Tibial nerve (tissue), 4 donors: ENCODE results near the gene GRXCR2.

Experiments used
- EP300 ChIP-seq, 2 donors: sonication (generic); formaldehyde crosslinking; IDR thresholded peaks; one replicate each; pipeline ENCODE4 v1.6.1; 2017; ENCODE audit warnings: antibody characterized with exemption in 2 of 2, mild to moderate bottlenecking in 1 of 2
- POLR2A ChIP-seq, 2 donors: fragments of 450-650 bp; IDR thresholded peaks; one replicate each; pipeline ENCODE4 v1.6.1; 2017; ENCODE audit warnings: antibody characterized with exemption in 2 of 2, mild to moderate bottlenecking in 2 of 2, moderate library complexity in 2 of 2
- TF ChIP-seq, protein P1 (sequence below), 5 experiments: fragments of 200-600 bp in 3 of 5; fragments of 450-650 bp in 2 of 5; sonication (generic) in 3 of 5; IDR thresholded peaks; one replicate each; pipeline ENCODE4 v1.5.1; 2016 to 2019; ENCODE audit warnings: antibody characterized with exemption in 5 of 5, mild to moderate bottlenecking in 3 of 5, moderate library complexity in 2 of 5

DNA sequence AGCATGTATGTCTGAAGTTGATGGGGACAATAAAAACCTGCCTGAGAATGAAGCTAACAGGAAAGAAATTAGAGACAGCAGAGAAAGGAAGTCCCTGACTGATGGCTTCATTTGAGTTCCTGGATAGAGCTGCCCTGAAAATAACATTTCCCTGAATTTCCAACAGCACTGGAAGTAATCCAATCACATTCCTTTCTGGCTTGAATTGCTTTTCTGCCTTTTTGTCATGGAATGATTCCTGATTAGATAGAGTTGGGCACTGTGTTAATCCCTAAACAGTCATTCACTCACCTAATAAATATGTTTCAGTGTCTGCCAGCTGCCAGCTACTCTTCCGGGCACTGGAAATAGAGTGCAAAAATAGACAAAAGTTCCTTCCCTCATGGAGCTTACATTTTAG, 33.6 kb upstream of the GRXCR2 start:
- TF ChIP-seq, protein P1, sequence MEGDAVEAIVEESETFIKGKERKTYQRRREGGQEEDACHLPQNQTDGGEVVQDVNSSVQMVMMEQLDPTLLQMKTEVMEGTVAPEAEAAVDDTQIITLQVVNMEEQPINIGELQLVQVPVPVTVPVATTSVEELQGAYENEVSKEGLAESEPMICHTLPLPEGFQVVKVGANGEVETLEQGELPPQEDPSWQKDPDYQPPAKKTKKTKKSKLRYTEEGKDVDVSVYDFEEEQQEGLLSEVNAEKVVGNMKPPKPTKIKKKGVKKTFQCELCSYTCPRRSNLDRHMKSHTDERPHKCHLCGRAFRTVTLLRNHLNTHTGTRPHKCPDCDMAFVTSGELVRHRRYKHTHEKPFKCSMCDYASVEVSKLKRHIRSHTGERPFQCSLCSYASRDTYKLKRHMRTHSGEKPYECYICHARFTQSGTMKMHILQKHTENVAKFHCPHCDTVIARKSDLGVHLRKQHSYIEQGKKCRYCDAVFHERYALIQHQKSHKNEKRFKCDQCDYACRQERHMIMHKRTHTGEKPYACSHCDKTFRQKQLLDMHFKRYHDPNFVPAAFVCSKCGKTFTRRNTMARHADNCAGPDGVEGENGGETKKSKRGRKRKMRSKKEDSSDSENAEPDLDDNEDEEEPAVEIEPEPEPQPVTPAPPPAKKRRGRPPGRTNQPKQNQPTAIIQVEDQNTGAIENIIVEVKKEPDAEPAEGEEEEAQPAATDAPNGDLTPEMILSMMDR (IDR thresholded peaks at IDR 0.05), result no peak
- TF ChIP-seq POLR2A (IDR thresholded peaks at IDR 0.05), result no peak
- TF ChIP-seq EP300 (IDR thresholded peaks at IDR 0.05), result no peak
